GM12878 (cell line): ENCODE data around the gene IFITM5. TPM values are rescaled to one million over a fixed set of nuclear protein-coding genes. Genes with fewer than 3 reads are reported as not detected.

ENCODE experiments used
- HDAC6 ChIP-seq: fragments of 200-600 bp; sonication (generic); IDR thresholded peaks from one replicate; pipeline ENCODE4 v1.8.0; 2017; ENCODE audit warnings: antibody characterized with exemption; ENCODE audit not compliant: unreplicated experiment
- IKZF2 ChIP-seq, 2 experiments: fragments of 450-650 bp; IDR thresholded peaks; 2 replicates each; pipeline ENCODE4 v1.6.1; 2017; ENCODE audit warnings: mild to moderate bottlenecking in 2 of 2, moderate library complexity in 2 of 2
- KAT2A ChIP-seq: conservative IDR thresholded peaks from 2 replicates; pipeline ENCODE4 v1.6.1; 2011; ENCODE audit warnings: low read depth, low read length; ENCODE audit not compliant: control insufficient read depth
- PAX8 ChIP-seq: fragments of 450-650 bp; IDR thresholded peaks from 2 replicates; pipeline ENCODE4 v1.6.1; 2017; ENCODE audit warnings: mild to moderate bottlenecking, moderate library complexity
- SKIL ChIP-seq: fragments of 450-650 bp; IDR thresholded peaks from 2 replicates; pipeline ENCODE4 v1.6.1; 2017; ENCODE audit warnings: mild to moderate bottlenecking, low read depth, inconsistent platforms; ENCODE audit not compliant: poor library complexity, severe bottlenecking
- SMAD1 ChIP-seq: fragments of 450-650 bp; IDR thresholded peaks from 2 replicates; pipeline ENCODE4 v1.6.1; 2018; ENCODE audit warnings: mild to moderate bottlenecking, low read depth; ENCODE audit not compliant: partially characterized antibody
- STAT1 ChIP-seq: fragments of 450-650 bp; conservative IDR thresholded peaks from 2 replicates; pipeline ENCODE4 v1.6.1; 2014; ENCODE audit warnings: antibody characterized with exemption, mild to moderate bottlenecking
- TBL1XR1 ChIP-seq: IDR thresholded peaks from 2 replicates; pipeline ENCODE4 v1.6.1; 2012; ENCODE audit warnings: low read depth, low read length, improper control_type of control experiment
- USF1 ChIP-seq: IDR thresholded peaks from 2 replicates; pipeline ENCODE4 v1.6.1; 2011; ENCODE audit warnings: borderline replicate concordance, low read depth, mild to moderate bottlenecking, moderate library complexity, mixed read lengths, low read length; ENCODE audit not compliant: insufficient read depth; ENCODE audit errors: extremely low read length
- USF2 ChIP-seq: IDR thresholded peaks from 2 replicates; pipeline ENCODE4 v1.6.1; 2011; ENCODE audit warnings: low read depth, low read length, improper control_type of control experiment, borderline replicate concordance
- ZBTB40 ChIP-seq: fragments of 450-650 bp; IDR thresholded peaks from 2 replicates; pipeline ENCODE4 v1.6.1; 2016; ENCODE audit warnings: mild to moderate bottlenecking, moderate library complexity, borderline replicate concordance
- ZNF687 ChIP-seq: fragments of 450-650 bp; IDR thresholded peaks from 2 replicates; pipeline ENCODE4 v1.6.1; 2017; ENCODE audit warnings: mild to moderate bottlenecking, moderate library complexity
- polyA plus RNA-seq, 11 experiments: library from polyadenylated mRNA; depleted of rRNA in 4 of 11; unstranded in 6 of 11; stranded (reverse) in 5 of 11; fragments of >200 nt; fragmentation: Nextera tagmentation in 4 of 11; fragmentation: Illumina TruSeq in 1 of 11; extraction: Ambion mirVana in 4 of 11; extraction: Trizol in 1 of 11; gene quantifications; 1 replicate in 1 of 11; 2 replicates in 10 of 11; pipeline versions ENCODE4 v1.2.1 to v1.2.3, GENCODE V29; 2011 to 2016; ENCODE audit warnings: inconsistent platforms in 2 of 11, missing spikeins in 2 of 11, low read depth in 1 of 11
- total RNA-seq, 4 experiments: library from RNA; depleted of rRNA in 3 of 4; stranded (reverse); fragments of >200 nt in 3 of 4; fragmentation: Illumina TruSeq in 1 of 4; extraction: Trizol in 1 of 4; gene quantifications; 2 replicates each; pipeline versions ENCODE4 v1.2.1 to v1.2.3, GENCODE V29; 2013 to 2021

Gene IFITM5
- total and polyA plus RNA-seq, 10 of the 15 experiments (the other 5 are each of a cell fraction or from before 2014, with no cell fraction given): not detected

GRCh38 chr11:269146-269890, 30.0 kb downstream of the IFITM5 start (continued):
- no peak; the same call in 1 of the 2 replicates for TF ChIP-seq ZBTB40
- TF ChIP-seq IKZF2 (IDR thresholded peaks at IDR 0.05): peak; percentile 94 to 95
- no peak for TF ChIP-seq STAT1
- no peak for TF ChIP-seq PAX8
- TF ChIP-seq HDAC6: peak; percentile 54
- no peak; the same call in 1 of the 2 replicates for TF ChIP-seq ZNF687
- peak; percentile 63; the same call in 1 of the 2 replicates for TF ChIP-seq USF2
- no peak for TF ChIP-seq KAT2A
- peak; percentile 96 for TF ChIP-seq SKIL
- TF ChIP-seq USF1: peak; percentile 83
- peak; percentile 71; the same call in 1 of the 2 replicates for TF ChIP-seq TBL1XR1
- peak; percentile 63 for TF ChIP-seq SMAD1
